ENCODE results near the gene MACROD1.

GRCh38 chr11:64076758-64077157 lies 89.2 kb downstream of the MACROD1 start:
- TF ChIP-seq POLR2A (IDR thresholded peaks at IDR 0.05) (no peak), POLR2AphosphoS5 (IDR thresholded peaks at IDR 0.05) (no peak)
- TF ChIP-seq, protein P1, sequence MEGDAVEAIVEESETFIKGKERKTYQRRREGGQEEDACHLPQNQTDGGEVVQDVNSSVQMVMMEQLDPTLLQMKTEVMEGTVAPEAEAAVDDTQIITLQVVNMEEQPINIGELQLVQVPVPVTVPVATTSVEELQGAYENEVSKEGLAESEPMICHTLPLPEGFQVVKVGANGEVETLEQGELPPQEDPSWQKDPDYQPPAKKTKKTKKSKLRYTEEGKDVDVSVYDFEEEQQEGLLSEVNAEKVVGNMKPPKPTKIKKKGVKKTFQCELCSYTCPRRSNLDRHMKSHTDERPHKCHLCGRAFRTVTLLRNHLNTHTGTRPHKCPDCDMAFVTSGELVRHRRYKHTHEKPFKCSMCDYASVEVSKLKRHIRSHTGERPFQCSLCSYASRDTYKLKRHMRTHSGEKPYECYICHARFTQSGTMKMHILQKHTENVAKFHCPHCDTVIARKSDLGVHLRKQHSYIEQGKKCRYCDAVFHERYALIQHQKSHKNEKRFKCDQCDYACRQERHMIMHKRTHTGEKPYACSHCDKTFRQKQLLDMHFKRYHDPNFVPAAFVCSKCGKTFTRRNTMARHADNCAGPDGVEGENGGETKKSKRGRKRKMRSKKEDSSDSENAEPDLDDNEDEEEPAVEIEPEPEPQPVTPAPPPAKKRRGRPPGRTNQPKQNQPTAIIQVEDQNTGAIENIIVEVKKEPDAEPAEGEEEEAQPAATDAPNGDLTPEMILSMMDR (IDR thresholded peaks at IDR 0.05 in 8 of 11, conservative IDR thresholded peaks at IDR 0.05 in 3 of 11) = no peak

Measured in spleen (tissue), 7 donors.